ENCODE results near the gene ADH6.

DNA sequence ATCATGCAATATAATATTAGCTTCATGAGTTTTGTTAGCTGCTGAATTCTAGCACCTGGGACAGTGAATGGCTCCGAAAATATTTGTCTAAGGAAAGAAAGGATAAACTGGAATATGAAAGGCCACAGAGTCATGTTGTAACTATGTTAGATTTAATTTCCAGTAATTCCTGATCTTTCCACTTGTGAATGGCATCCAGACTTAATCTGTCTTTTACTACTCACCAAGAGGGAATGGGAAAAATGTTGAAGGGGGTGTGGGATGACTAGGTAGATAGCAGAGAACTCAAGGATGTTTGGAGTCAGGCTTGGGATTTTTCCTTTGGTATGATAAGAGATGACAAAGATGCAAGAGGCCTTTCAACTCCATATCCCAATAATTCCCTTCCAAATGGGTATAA, 9.4 kb downstream of the ADH6 start:
- TF ChIP-seq, protein P1, sequence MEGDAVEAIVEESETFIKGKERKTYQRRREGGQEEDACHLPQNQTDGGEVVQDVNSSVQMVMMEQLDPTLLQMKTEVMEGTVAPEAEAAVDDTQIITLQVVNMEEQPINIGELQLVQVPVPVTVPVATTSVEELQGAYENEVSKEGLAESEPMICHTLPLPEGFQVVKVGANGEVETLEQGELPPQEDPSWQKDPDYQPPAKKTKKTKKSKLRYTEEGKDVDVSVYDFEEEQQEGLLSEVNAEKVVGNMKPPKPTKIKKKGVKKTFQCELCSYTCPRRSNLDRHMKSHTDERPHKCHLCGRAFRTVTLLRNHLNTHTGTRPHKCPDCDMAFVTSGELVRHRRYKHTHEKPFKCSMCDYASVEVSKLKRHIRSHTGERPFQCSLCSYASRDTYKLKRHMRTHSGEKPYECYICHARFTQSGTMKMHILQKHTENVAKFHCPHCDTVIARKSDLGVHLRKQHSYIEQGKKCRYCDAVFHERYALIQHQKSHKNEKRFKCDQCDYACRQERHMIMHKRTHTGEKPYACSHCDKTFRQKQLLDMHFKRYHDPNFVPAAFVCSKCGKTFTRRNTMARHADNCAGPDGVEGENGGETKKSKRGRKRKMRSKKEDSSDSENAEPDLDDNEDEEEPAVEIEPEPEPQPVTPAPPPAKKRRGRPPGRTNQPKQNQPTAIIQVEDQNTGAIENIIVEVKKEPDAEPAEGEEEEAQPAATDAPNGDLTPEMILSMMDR (IDR thresholded peaks at IDR 0.05) = no peak
- TF ChIP-seq POLR2A (IDR thresholded peaks at IDR 0.05) = no peak
